T-helper 1 cell treated with Interleukin-12 subunit alpha and Interleukin-12 subunit beta and Interleukin-4 antibody, amounts not matched to agents 30 μg/mL and 1 μg/mL, for 36 hours (primary cell): ENCODE measurements around the gene SYS1.

Experiments used
- H3K27ac Mint-ChIP-seq: one replicate; pipeline ENCODE4 v1.8.0; 2021; ENCODE audit warnings: mild to moderate bottlenecking, mixed read lengths
- H3K27me3 Mint-ChIP-seq: one replicate; pipeline ENCODE4 v1.8.0; 2021; ENCODE audit warnings: low read depth, mixed read lengths
- H3K36me3 Mint-ChIP-seq: one replicate; pipeline ENCODE4 v1.8.0; 2021; ENCODE audit warnings: low read depth, mixed read lengths
- H3K4me1 Mint-ChIP-seq: one replicate; pipeline ENCODE4 v1.8.0; 2021; ENCODE audit warnings: low read depth, mixed read lengths
- H3K4me3 Mint-ChIP-seq: one replicate; pipeline ENCODE4 v1.8.0; 2021; ENCODE audit warnings: mild to moderate bottlenecking, moderate library complexity, mixed read lengths
- H3K9me3 Mint-ChIP-seq: one replicate; pipeline ENCODE4 v1.8.0; 2021; ENCODE audit warnings: mixed read lengths

The SYS1 gene

GRCh38 chr20:45358282-45359068 is 4.5 kb upstream of the SYS1 start:
- H3K4me1 Mint-ChIP-seq = peaks cover 56% of the 10 kb centered on the region
- no peaks in the 10 kb centered on the region for H3K9me3 Mint-ChIP-seq
- peak overlapping the region; percentile 49 for H3K27ac Mint-ChIP-seq
- H3K27me3 Mint-ChIP-seq = peaks cover 3% of the 10 kb centered on the region
- H3K36me3 Mint-ChIP-seq = peaks cover 7% of the 10 kb centered on the region
- no peak overlapping the region for H3K4me3 Mint-ChIP-seq

DNA sequence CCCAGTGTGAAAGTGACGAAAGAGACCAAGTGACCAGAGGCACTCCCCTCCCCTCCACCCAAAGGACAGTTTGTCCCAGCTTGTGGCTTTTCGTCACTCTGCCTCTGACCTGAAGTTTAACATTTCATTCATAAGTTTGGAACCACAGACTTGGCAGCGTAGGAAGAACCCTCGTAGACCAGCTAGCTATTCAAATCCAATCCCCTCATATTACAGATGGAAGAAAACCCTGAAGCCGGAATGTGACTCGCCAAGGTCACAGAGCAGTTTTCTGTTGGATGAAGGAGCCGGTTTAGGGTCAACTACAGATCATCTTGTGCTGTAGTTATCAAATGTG is 3.9 kb upstream of the SYS1 start:
- Mint-ChIP-seq H3K27me3 (peaks cover 3% of the 10 kb centered on the region), H3K4me3 (no peak overlapping the region), H3K4me1 (peaks cover 56% of the 10 kb centered on the region), H3K36me3 (peaks cover 9% of the 10 kb centered on the region), H3K27ac (no peak overlapping the region), H3K9me3 (no peaks in the 10 kb centered on the region)

DNA sequence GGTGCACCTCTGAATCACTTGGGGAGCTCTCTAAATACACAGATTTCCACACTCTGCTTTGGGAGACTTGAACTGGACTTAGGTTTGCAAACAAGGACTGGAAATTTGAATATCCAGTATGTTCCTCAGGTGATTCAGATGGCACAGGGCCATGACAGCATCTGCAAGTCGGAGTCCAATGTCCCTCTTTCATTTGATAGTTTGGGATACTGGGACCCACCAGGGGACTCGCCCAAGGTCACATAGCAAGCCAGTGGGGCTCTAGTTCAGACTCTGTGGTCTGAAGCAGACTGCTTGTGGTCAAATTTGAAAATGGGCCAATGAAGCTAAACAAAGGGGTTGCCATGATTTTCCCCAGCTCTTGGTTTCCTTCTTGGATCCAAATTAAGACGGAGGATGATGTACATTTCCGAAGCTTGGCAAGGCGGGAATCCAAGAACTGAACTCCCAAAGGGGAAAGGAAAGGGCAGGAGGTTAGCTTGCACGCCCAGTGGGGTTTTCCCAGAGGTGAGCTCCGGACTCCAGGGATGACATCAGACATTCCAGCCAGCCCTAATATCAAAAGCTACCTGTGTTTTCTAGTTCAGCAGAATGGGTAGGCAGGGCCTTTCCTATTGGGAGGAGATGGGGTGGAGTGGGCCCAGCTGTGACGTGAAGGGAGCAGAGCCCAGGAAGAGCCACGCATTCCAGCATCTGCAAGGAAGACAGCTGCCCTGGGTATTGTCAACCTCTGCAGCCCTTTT is 3.4 kb upstream of the SYS1 start:
- Mint-ChIP-seq H3K4me1 (peaks cover 53% of the 10 kb centered on the region), H3K4me3 (no peak overlapping the region), H3K36me3 (peaks cover 9% of the 10 kb centered on the region), H3K9me3 (no peaks in the 10 kb centered on the region), H3K27ac (no peak overlapping the region), H3K27me3 (peaks cover 3% of the 10 kb centered on the region)

DNA sequence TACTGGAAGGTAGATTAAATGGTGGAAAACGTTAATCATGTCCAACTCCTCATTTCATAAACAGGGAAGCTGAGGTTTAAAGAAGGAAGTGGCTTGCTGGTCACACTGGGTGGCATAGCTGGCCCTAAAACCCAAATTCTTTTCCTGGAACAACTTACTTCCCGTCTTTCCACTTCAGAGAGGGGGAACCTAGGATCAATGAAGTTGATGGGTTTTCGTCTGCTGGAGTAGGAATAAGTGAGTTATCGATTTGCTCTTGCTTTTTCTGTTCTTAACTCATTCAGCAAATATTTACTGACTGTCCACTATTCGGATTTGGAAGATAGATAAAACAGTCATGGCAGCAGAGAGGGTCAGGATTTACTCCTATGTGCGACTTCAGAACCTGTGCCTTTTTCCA is 1.2 kb upstream of the SYS1 start:
- peaks cover 40% of the 10 kb centered on the region for H3K4me1 Mint-ChIP-seq
- H3K4me3 Mint-ChIP-seq = no peak overlapping the region
- H3K36me3 Mint-ChIP-seq = peaks cover 20% of the 10 kb centered on the region
- H3K27ac Mint-ChIP-seq = no peak overlapping the region
- H3K27me3 Mint-ChIP-seq = peaks cover 3% of the 10 kb centered on the region
- no peaks in the 10 kb centered on the region for H3K9me3 Mint-ChIP-seq

DNA sequence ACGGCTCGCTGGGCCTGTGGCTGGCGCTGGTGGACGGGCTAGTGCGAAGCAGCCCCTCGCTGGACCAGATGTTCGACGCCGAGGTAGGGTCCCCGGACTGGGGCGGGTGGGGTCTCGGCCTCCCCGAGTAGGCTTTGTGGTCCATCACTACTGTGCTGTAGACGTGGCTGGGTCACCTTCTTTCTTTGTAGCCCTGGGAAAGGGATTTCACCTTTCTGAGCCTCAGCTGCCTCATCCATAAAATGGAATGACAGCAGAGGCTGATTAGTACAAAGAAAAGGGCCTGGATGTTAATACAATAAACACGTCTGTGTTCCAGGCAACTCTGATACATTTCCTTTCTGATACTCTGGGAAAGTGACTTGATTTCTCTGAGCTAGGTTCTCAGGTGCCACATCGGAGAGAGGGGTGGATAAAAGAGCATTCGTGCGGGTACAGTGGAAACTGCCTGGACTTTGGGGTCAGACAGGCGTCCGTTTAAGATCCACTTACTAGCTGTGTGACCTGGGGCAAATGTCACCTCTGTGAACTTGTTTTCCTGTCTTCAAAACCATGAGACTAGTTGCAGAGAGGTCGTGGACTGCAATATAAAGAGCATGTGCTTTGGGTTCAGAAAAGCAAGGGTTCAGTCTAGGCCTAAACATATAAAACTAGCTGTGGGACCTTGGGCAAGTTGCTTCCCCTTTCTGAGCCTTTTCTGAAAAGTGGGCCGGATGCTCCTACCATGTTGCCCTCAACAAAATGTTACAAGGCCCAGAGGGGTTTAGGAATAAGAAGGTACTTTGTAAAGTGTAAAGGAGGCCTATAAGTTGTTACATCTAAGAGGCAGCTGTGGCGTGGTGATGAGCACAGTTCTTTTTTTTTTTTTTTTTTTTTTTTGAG is 896 bp downstream of the SYS1 start:
- Mint-ChIP-seq H3K4me3 (peak overlapping the region; percentile 96), H3K9me3 (no peaks in the 10 kb centered on the region), H3K4me1 (peaks cover 41% of the 10 kb centered on the region), H3K27ac (peak overlapping the region; percentile 96), H3K27me3 (peaks cover 3% of the 10 kb centered on the region), H3K36me3 (peaks cover 37% of the 10 kb centered on the region)

GRCh38 chr20:45365444-45365970 is 2.6 kb downstream of the SYS1 start:
- Mint-ChIP-seq H3K27me3 (peaks cover 3% of the 10 kb centered on the region), H3K27ac (no peak overlapping the region), H3K4me3 (peak overlapping the region; percentile 4), H3K9me3 (no peaks in the 10 kb centered on the region), H3K36me3 (peaks cover 41% of the 10 kb centered on the region), H3K4me1 (peaks cover 46% of the 10 kb centered on the region)

- peaks cover 3% of the 10 kb centered on the region for H3K27me3 Mint-ChIP-seq
- no peaks in the 10 kb centered on the region for H3K9me3 Mint-ChIP-seq
- peaks cover 43% of the 10 kb centered on the region for H3K36me3 Mint-ChIP-seq
- H3K4me3 Mint-ChIP-seq = no peak overlapping the region
- H3K27ac Mint-ChIP-seq = no peak overlapping the region
- peaks cover 46% of the 10 kb centered on the region for H3K4me1 Mint-ChIP-seq
Measured at GRCh38 chr20:45366192-45366591, 3.2 kb downstream of the SYS1 start.

- H3K4me3 Mint-ChIP-seq = no peak overlapping the region
- peaks cover 45% of the 10 kb centered on the region for H3K36me3 Mint-ChIP-seq
- H3K9me3 Mint-ChIP-seq = no peaks in the 10 kb centered on the region
- H3K27ac Mint-ChIP-seq = no peak overlapping the region
- H3K27me3 Mint-ChIP-seq = peaks cover 3% of the 10 kb centered on the region
- peaks cover 46% of the 10 kb centered on the region for H3K4me1 Mint-ChIP-seq
Measured at GRCh38 chr20:45366631-45367030, 3.7 kb downstream of the SYS1 start.

- Mint-ChIP-seq H3K36me3 (peaks cover 45% of the 10 kb centered on the region), H3K4me1 (peaks cover 43% of the 10 kb centered on the region)
Measured at GRCh38 chr20:45367126-45367525, 4.2 kb downstream of the SYS1 start.

DNA sequence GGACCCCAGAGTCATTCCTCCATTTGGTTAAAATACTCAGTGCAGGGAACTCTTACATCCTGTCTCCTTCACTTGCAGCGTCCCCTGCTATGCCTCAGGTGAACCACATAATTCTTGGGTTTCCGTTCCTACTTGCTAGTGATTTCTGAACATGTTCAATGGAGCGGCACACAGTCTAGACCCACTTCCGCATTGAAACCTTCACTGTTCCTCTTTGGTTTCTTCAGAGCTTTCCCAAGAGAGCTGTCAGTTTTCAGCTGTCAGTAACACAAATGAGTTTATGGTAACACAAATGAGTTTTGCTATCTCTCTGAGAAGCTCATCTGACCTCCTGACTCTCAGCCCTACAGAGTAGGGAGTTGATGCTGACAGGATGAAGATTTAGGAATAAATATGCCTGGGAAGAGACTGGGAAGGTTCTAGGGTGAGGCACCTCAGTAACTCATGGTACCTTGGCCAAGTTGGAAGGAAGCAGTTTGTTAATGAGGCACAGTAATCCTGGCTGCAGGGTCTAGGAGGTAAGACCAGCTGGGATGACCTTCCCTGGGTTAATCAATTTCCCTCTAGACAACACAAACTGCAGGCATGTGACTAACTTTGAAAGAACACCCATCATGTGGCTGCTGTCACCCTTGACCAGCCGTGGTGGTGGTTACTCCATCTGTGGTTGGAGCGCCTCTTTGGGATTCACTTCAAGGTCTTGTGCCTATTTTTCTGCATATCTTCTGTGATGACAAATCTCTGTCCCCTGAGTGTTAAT is 5.4 kb downstream of the SYS1 start:
- H3K4me1 Mint-ChIP-seq = peaks cover 45% of the 10 kb centered on the region
- H3K27me3 Mint-ChIP-seq = no peaks in the 10 kb centered on the region
- H3K36me3 Mint-ChIP-seq = peaks cover 41% of the 10 kb centered on the region
- no peaks in the 10 kb centered on the region for H3K9me3 Mint-ChIP-seq
- peak overlapping the region; percentile 18 for H3K27ac Mint-ChIP-seq
- H3K4me3 Mint-ChIP-seq = peak overlapping the region; percentile 25

More at GRCh38 chr20:45367126-45367525, 4.2 kb downstream of the SYS1 start:
- no peak overlapping the region for H3K4me3 Mint-ChIP-seq
- H3K27me3 Mint-ChIP-seq = peaks cover 3% of the 10 kb centered on the region
- H3K9me3 Mint-ChIP-seq = no peaks in the 10 kb centered on the region
- H3K27ac Mint-ChIP-seq = no peak overlapping the region

DNA sequence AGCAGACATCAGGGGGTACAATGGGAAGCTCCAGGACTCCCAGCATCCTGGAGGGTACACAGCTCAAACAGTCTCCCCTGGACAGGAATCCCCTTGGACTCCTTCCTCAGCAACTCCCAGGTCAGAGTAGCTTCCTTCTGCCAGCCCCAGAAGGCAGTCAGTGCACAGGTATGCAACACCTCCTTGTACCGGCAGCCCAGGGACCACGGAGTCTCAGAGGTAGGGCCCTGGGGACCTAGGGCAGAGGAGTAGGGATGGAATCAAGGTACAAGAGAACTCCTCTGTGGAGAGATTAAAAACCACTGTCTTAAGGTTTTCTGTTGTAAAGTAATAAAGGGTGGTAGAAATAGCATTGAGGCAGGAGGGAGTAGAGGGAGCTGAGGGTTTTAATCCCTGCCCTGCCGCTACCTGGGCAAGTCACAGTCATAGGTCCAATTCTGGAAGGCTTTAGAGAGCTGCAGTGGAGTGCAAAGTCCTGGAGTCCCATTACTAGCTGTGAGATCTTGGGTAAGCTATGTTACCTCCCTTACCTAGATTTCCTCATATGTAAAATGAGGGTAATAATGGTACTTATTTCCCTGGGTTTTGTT is 7.7 kb downstream of the SYS1 start:
- no peaks in the 10 kb centered on the region for H3K9me3 Mint-ChIP-seq
- H3K4me1 Mint-ChIP-seq = peaks cover 44% of the 10 kb centered on the region
- H3K36me3 Mint-ChIP-seq = peaks cover 33% of the 10 kb centered on the region
- no peak overlapping the region for H3K27ac Mint-ChIP-seq
- no peak overlapping the region for H3K4me3 Mint-ChIP-seq
- no peaks in the 10 kb centered on the region for H3K27me3 Mint-ChIP-seq

- Mint-ChIP-seq H3K4me1 (peaks cover 41% of the 10 kb centered on the region), H3K27ac (peak overlapping the region; percentile 17), H3K27me3 (no peaks in the 10 kb centered on the region), H3K36me3 (peaks cover 21% of the 10 kb centered on the region), H3K9me3 (no peaks in the 10 kb centered on the region), H3K4me3 (no peak overlapping the region)
Measured at GRCh38 chr20:45372241-45372640, 9.3 kb downstream of the SYS1 start.

- peak overlapping the region; percentile 91 for H3K27ac Mint-ChIP-seq
Measured at GRCh38 chr20:45372646-45373352, 9.8 kb downstream of the SYS1 start.

More at GRCh38 chr20:45372646-45373352, 9.8 kb downstream of the SYS1 start:
- Mint-ChIP-seq H3K27me3 (no peaks in the 10 kb centered on the region), H3K4me3 (no peak overlapping the region), H3K4me1 (peaks cover 35% of the 10 kb centered on the region), H3K9me3 (no peaks in the 10 kb centered on the region), H3K36me3 (peaks cover 17% of the 10 kb centered on the region)
